Endometrium (tissue), 2 donors: Measurements from ENCODE around the gene PDCD2L.
"Not testable (repeated sequence)": the region's sequence is repeated elsewhere in the genome, so short reads cannot be mapped to it uniquely, and the experiment has no call there.

Experiments used
- FAIRE-seq: peaks from 2 replicates; lab custom pipeline; 2012; peaks lifted over from hg19 to GRCh38; lab: Jason Lieb, UNC
- donor health status: control.
- donor health status: control.

Gene PDCD2L, protein sequence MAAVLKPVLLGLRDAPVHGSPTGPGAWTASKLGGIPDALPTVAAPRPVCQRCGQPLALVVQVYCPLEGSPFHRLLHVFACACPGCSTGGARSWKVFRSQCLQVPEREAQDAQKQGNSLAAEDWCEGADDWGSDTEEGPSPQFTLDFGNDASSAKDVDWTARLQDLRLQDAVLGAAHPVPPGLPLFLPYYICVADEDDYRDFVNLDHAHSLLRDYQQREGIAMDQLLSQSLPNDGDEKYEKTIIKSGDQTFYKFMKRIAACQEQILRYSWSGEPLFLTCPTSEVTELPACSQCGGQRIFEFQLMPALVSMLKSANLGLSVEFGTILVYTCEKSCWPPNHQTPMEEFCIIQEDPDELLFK

DNA sequence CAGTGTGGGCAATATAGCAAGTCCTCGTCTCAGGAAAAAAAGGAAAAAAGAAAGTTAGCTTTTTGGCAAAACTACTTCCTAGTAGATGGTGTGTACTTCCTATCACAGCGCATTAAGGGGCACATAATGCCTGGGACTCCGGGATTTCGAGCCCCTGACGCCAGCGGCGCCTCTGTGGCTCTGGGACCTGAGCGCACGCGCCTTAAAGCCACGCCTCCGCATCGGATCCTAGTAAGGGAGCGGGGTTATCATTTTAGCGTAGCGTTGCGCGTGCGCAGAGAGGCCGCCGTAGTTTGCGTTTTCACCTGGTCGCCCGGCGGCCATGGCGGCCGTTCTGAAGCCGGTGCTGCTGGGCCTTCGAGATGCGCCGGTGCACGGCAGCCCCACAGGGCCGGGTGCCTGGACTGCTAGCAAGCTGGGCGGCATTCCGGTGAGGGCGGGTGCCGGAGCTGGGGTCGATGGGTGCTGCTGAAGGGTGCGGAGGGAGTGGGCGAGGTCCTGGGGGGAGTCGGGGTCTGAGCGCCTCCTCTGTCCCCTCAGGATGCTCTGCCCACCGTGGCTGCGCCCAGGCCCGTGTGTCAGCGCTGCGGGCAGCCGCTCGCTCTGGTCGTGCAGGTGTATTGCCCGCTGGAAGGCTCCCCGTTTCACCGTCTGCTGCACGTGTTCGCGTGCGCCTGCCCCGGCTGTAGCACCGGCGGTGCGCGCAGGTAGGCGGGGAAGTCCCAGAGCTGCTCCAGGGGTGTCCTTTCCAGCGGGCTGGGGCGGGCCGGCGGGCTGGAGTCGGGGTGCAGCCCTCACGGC is at the start of gene PDCD2L:
Gene PDCD2L (plus strand): TSS at position 291 of the 801 bp plus-strand sequence. CDS start 32 bp downstream, at position 323.
- FAIRE-seq = no peak

DNA sequence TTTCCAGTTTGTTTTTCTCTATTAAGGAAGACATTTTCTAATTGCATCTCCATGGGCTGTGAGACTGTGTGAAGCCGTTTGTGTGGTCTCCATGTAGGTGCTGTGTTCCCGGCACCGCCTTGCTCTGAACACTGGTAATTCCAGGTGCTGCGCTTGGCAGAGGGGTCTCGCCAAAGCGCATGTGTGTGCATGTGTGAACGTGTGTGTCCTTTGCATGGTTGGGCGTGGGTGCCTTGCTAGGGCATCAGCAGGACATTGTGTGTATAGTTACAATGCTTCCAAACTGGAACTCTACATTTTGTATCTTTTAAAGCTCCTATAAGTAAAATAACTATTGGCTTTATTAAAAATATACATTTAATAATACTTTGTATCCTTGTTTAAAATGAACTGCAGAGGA is 49.0 kb upstream of the PDCD2L start:
- FAIRE-seq = no peak

DNA sequence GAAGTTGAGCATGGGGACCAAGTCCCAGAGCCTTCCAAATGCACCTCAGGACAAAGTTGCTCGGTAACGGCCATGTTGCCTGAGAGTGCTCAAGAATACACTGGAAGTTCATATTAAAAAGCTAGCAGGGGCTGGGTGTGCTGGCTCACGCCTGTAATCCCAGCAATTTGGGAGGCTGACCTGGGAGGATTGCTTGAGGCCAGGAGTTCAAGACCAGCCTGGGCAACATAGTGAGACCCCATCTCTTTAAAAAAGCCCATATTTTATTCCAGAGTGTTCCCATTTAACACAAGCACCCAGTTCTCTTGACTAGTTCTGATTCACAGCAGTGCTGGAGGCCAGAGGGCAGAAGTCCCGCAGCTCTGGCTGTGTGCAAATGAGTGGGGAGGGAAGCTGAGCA is 47.3 kb upstream of the PDCD2L start:
- FAIRE-seq = no peak

DNA sequence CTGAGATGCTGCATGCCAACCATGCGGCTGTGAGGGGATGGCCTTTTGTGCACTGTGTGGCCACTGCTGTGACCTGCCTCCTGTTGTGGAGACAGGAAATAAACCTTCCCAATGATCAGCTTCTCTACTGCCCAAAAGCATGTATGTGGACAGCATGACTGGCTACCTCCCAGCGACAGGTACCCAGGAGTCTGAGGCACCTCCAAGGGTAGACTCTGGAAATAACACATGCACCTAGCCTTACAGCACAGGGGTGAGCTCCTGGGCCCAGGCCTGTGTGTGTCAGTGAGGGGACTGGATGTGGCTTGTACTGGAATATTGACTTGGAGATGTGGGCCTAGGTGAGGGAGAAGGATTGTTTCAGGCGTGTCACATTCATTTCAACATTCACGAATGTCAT is 46.8 kb upstream of the PDCD2L start:
- no peak for FAIRE-seq

DNA sequence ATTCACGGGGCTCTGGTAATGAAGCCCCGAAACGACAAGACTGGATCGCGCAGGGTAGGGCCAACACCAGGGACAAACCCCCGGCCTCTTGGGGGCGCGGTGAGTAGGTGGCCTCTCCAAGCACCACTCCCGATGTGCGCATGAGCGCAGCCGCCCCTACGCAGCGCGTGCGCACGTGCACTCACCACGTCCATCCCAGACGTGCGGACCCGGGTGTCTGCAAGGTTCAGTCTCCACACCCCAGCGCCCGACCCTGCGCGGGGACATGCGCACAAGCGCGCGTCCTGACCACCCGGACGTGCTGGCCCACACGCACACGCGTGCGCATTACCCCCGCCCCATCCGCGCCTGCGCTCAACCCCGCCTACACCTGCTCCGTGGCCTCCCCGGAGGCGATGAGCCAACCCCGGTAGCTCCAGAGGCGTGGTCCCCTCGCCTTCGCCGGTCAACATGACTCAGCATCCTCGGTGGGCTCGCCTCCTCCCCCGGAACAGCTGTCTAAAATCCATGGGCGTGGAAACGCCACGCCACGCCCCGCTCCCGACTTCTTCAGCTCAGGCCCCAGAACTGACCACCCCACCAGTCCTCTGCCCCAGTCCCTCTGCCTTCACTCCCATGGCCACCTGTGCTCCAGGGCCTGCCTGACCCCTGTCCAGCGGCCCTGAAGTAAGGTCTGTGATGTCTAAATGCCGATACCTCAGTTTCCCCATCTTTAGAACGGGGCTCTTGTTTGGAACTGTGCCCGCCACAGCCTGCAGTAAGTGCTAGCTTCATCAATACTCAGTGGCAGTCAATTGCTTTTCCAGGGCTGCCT is 44.9 kb upstream of the PDCD2L start:
- no peak for FAIRE-seq

DNA sequence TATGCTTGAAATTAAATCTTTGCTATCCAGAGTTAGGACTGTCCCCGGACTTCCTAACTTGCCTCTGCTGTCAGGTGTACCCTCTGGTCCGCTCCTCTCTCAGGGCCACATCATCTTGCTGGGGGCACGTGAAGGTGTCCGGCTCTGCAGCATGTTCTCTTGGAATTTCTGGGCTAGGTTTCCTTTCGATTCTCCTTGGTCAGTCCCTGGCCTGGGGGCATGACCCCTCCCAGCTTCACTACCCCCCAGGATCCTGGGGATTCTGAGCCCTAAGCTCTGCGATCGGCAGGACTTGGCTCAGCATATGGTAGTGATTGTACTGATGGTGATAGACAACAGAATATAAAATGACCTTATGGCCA is 44.3 kb upstream of the PDCD2L start:
- no peak for FAIRE-seq

DNA sequence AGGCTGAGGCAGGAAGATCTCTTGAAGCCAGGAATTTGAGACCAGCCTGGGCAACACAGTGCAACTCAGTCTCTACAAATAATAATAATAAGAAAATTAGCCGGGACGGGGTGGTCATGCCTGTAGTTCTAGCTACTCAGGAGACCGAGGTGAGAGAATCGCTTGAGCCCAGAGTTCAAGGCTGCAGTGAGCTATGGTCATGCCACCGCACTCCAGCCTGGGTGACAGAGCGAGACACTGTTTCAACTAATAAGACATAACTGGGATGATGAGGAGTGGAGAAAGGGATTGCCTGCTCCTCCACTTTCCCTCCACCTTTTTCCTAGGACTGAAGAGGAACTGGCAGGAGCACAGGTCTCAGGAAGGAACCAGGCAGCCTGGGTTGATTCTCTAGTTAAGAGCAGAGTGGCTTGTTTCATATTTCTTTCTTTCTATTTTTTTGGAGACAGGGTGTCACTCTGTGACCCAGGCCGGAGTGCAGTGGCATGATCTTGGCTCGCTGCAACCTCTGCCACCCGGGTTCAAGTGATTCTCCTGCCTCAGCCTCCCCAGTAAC is 43.8 kb upstream of the PDCD2L start:
- no peak for FAIRE-seq

DNA sequence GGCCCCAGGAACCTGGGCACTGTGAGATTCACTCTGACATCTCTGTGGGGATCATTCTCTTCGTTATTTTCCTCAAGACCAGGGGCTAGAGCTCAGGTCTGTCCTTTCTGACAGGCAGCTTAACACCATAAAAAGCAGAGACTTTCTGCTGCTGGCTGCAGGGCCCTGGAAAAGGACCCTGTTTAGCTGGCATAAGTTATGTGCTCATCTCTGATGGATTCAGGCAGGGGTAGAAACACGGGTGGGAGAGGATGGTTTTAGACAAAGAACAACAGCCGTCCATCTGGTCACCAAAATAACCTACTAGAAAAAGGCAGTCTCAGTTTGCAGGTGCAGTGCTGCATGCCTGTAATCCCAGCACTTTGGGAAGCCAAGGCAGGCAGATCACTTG is 41.5 kb upstream of the PDCD2L start:
- FAIRE-seq = no peak

DNA sequence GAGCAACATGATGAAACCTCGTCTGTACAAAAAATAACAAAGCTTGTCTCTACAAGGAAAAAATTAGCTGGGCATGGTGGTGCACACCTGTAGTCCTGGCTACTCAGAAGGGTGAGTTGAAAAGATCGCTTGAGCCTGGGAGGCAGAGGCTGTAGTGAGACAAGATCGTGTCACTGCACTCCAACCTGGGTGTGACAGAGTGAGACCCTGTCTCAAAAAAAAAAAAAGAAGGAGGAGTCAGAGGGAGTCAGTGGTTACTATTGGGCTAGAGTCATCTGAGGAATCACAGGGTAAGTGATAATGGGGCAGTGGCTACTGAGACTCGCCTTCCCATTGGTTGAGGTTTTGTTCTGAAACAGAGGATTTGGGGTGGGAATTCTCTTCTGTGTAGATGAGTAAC is 41.1 kb upstream of the PDCD2L start:
- no peak for FAIRE-seq

DNA sequence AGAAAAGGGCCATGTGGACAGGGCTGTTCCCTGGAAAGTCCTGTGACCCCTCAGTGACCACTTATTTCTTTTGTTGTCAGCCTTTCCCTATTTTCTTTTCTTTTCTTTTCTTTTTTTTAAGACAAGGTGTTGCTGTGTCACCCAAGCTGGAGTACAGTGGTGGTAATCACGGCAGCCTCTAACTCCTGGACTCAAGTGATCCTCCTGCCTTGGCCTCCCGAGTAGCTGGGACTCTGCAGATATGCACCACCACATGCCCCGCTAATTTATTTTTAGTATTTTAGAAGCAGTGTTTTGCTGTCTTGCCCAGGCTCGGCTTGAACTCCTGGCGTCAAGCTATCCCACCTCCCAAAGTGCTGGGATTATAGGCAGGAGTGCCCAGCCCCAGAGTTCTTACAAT is 40.3 kb upstream of the PDCD2L start:
- FAIRE-seq = no peak

DNA sequence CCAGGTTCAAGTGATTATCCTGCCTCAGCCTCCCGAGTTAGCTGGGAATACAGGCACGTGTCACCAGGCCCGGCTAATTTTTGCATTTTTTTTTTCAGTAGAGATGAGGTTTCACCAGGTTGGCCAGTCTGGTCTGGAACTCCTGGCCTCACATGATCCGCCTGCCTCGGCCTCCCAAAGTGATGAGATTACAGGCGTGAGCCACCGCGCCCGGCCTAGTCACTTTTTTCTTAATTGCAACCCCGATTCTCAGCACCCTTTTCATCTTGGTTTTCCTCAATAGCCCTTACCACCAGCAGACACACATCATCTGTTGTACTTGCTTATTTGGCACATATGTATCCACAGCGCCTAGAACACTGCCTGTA is 39.8 kb upstream of the PDCD2L start:
- FAIRE-seq = no peak

DNA sequence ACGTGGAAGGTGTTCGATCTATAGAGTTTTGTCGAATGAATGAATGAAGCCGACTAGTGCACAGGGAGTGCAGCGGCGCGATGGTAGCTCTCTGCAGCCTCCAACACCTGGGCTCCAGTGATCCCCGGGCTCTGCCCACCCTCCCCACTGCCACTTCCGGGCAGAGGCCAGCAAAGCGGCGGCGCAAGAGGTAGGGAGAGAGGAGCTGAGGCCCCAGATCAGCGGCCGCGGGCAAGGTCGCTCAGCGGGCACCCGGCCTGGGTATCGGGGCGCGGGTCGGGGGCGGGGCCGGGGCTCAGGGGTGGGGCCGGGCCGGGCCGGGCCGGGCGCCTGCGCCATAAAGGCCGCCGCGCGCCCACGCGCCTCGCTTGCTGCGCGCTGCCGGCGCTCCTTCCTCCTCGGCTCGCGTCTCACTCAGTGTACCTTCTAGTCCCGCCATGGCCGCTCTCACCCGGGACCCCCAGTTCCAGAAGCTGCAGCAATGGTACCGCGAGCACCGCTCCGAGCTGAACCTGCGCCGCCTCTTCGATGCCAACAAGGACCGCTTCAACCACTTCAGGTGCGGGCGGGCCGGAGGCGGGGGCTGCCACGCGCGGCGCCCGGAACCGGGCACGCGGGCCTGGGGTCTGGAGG is 39.3 kb upstream of the PDCD2L start, which contains the start of gene GPI:
Gene GPI (plus strand): TSS at position 367 of the 633 bp plus-strand sequence. CDS start 71 bp downstream, at position 438.
- no peak for FAIRE-seq

DNA sequence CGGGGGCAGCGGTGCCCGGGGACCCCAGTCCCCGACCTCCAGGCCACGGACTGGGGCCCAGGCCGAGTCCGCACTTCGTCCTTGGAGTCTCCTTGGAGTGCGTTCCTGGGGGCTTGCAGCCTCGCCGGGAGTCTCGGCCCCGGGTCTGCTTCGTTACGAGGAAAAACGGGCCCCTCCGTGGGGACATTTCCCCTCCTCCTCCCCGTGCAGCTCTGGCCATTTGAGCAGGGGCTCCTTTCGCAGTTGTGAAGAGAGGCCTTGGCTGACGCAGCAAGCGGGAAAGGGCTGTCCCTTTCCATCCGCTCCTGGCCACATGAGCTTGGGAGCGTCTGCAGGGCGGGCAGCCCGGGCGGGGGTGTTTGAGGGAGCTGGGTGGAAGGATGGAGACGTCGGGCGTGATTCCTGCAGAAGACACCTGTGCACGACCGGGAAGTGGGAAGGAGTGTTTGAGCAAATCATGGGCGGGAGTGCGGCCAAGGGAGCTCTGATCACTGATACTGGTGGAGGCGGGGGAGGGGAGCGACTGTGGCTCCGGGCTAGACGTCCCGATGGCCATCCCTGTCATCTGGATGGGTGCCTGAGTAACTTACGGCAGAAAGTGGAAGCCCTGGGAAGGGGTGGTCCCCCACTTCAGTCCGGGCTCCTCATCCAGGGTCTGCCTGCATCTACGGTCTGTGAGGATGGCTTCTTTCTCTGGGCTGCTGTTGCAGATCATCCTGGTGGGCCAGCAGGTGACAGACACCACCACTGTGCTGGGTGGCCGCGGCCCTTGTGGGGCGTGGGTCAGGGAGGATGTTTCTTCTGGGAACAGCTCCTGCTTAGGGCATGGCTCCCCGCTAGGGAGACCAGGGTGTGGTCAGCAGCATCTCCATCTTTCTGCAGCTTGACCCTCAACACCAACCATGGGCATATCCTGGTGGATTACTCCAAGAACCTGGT is 38.5 kb upstream of the PDCD2L start:
- FAIRE-seq = no peak

DNA sequence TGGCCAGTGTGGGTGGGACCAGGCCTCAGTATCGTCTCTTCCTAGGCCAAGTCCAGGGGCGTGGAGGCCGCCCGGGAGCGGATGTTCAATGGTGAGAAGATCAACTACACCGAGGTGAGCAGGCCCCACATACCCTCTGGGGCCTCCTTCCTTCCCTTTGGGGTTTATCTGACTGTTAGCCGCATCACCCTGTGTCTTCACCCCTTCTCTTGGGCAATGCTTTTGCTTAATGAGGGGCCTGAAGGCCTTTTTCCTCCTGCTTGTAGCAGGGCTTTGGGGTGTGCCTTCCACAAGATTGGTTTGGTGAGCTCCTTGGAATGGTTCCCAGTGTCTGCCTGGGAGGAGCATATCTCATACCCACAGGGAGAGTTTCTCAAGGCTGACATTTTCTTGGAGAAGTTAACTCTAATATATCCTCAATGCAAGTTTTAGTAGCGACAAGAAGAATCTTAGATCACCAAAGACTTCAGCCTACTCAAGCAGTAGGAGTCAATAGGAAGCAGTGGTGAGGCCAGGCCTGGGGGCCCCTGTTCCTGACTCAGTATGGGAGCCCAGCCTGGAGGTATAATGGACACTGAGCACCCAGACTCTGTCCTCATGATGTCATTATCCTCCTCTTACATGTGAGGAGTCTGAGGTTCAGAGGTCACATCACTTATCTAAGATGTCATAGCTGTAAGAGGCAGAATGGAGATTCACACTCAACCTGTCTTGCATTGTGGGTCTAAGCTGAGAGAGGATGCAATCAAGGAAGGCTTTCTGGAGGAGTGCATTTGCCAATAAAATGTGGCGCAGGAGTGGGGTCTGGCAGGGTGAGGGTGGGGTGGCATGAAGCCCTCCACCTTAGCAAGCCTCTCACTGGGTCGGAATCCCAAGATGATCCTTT is 37.2 kb upstream of the PDCD2L start:
- no peak for FAIRE-seq

DNA sequence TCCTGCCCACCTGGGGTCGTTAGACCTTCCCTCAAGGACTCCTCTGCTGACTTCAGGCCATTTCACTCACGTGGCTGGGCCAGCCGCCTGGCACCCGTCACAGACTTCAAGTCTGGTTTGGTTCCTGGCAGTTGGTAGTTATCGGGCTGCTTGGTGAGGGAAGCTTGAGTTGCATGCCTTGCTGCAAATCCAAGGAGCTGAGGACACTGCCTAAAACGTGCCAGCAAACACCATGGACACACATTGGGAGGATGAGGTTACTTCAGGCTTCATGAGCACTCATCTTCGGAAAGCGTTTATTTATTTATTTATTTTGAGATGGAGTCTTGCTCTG is 36.6 kb upstream of the PDCD2L start:
- no peak for FAIRE-seq

DNA sequence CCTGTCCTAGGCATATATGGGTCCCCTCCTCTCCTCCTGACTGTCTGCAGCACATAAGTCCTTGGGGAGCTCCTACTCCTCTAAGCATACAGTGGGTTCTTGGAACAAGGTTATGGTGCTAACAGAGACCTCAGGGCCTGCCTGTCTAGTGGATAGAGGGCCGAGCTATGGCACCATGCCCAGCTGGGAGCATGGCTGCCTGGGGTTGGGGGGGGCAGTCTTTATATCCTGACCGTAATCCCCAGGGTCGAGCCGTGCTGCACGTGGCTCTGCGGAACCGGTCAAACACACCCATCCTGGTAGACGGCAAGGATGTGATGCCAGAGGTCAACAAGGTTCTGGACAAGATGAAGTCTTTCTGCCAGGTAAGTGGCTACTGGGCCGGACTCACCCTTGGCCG is 35.9 kb upstream of the PDCD2L start:
- FAIRE-seq = no peak

DNA sequence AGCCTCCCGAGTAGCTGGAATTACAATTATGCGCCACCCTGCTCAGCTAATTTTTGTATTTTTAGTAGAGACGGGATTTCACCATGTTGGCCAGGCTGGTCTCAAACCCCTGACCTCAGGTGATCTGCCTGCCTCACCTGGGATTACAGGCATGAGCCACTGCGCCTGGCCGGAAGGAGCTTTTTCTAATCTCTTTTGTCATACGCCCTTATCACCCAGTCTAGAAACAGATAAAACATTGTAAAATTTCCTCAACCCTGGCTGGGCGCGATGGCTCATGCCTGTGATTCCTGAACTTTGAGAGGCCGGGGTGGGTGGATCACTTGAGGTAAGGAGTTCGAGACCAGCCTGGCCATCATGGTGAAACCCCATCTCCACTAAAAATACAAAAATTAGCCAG is 35.0 kb upstream of the PDCD2L start:
- FAIRE-seq = not testable (repeated sequence)

DNA sequence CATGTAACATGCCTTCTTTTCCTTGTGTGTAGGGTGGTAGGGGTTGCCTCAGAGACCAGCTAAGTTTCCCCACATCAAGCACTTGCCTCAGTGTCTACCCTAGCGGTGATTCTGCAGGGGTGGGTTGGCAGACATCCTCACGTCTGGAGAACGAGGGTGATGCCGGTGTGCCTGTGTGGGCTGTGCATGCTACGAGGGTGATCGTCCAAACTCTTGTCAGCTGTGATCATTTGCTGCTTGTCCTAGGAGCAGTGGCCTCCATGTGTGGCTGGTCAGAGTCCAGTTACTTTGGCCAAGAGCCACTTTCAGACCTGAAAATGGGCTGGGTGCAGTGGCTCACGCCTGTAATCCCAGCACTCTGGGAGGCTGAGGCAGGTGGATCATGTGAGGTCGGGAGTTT is 34.1 kb upstream of the PDCD2L start:
- FAIRE-seq = no peak

DNA sequence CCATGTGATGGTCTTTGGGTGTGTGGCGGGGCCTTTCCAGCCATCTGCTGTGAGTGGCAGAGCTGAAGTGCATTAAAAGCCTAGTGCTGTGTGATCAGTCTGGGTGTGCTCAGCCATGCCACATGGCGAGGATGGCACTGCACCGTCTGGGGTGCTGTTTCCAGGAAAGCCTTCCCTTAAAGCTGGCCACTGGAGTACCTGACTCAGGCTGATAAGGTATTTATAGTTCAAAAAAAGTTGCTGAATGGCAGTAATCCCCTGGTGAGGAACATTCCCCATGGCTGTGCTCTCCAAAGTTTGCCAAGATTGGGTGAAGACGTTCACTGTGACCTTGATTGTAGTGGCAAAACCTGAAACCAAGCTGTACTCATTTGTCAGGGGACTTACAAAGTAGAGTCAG is 33.2 kb upstream of the PDCD2L start:
- no peak for FAIRE-seq
